Stimulated activated effector memory CD8-positive, alpha-beta T cell treated with anti-CD3 and anti-CD28 coated beads, Interleukin-12 subunit alpha, Interleukin-12 subunit beta, amount 100 ng/mL, for 72 hours (primary cell): ENCODE data around the gene NUP107.

Experiments used
- ATAC-seq: fragments of 150-1000 bp; cut with Tn5 transposase; 2 replicates; pipeline ENCODE4 v1.10.0; 2021
- DNase-seq, 2 donors: peaks; one replicate each; pipeline ENCODE4 v3.0.0; 2021 to 2022; ENCODE audit warnings: low spot score in 2 of 2
- H3K27ac Mint-ChIP-seq: one replicate; pipeline ENCODE4 v1.8.0; 2022; ENCODE audit warnings: mild to moderate bottlenecking, mixed read lengths
- H3K36me3 Mint-ChIP-seq: one replicate; pipeline ENCODE4 v1.8.0; 2022; ENCODE audit warnings: mild to moderate bottlenecking, mixed read lengths
- H3K4me1 Mint-ChIP-seq: one replicate; pipeline ENCODE4 v1.8.0; 2022; ENCODE audit warnings: mixed read lengths
- H3K4me3 Mint-ChIP-seq: one replicate; pipeline ENCODE4 v1.8.0; 2022; ENCODE audit warnings: mild to moderate bottlenecking, mixed read lengths
- H3K9me3 Mint-ChIP-seq: one replicate; pipeline ENCODE4 v1.8.0; 2022; ENCODE audit warnings: mixed read lengths

The NUP107 gene

GRCh38 chr12:68793975-68794652 lies 107.3 kb downstream of the NUP107 start:
- H3K4me3 Mint-ChIP-seq = no peak overlapping the region
- DNase-seq (no peak), ATAC-seq (no peak)
- H3K9me3 Mint-ChIP-seq = no peaks in the 10 kb centered on the region
- no peaks in the 10 kb centered on the region for H3K36me3 Mint-ChIP-seq
- no peaks in the 10 kb centered on the region for H3K4me1 Mint-ChIP-seq
- no peak overlapping the region for H3K27ac Mint-ChIP-seq

- DNase-seq = no peak
- H3K9me3 Mint-ChIP-seq = no peaks in the 10 kb centered on the region
- no peaks in the 10 kb centered on the region for H3K4me1 Mint-ChIP-seq
- H3K36me3 Mint-ChIP-seq = no peaks in the 10 kb centered on the region
- peak; percentile 60 for ATAC-seq
- H3K4me3 Mint-ChIP-seq = no peak overlapping the region
- H3K27ac Mint-ChIP-seq = no peak overlapping the region
Measured at GRCh38 chr12:68794653-68795251, 108.0 kb downstream of the NUP107 start.
